Keratinocyte (primary cell): ENCODE results near the gene LHFPL2. TPM values are rescaled to one million over a fixed set of nuclear protein-coding genes. Genes with fewer than 3 reads are reported as not detected.

Source experiments
- DNase-seq: peaks from one replicate; pipeline ENCODE4 v3.0.0-alpha.2; 2011; ENCODE audit warnings: low read depth, missing footprints, low spot score
- FAIRE-seq: peaks from 2 replicates; lab custom pipeline; 2011; peaks lifted over from hg19 to GRCh38; lab: Jason Lieb, UNC
- H2AFZ ChIP-seq: 2 replicates; pipeline ENCODE4 v1.6.0; 2012; ENCODE audit warnings: low read length, control low read depth, inconsistent platforms; ENCODE audit not compliant: control insufficient read depth
- H3K27ac ChIP-seq: 2 replicates; pipeline ENCODE4 v1.5.1; 2011; ENCODE audit warnings: low read length; ENCODE audit not compliant: control insufficient read depth, insufficient read depth
- H3K27me3 ChIP-seq: 3 replicates; pipeline ENCODE4 v1.6.0; 2011; ENCODE audit warnings: low read length; ENCODE audit not compliant: control insufficient read depth, insufficient read depth; ENCODE audit errors: extremely low read depth
- H3K36me3 ChIP-seq, 2 experiments: 2 replicates in 1 of 2; 3 replicates in 1 of 2; pipeline ENCODE4 v1.5.1; 2011; ENCODE audit warnings: low read length in 2 of 2, mild to moderate bottlenecking in 1 of 2; ENCODE audit not compliant: control insufficient read depth in 2 of 2, insufficient read depth in 2 of 2; ENCODE audit errors: extremely low read depth in 1 of 2
- H3K4me1 ChIP-seq: 3 replicates; pipeline ENCODE4 v1.5.1; 2011; ENCODE audit warnings: low read length; ENCODE audit not compliant: control insufficient read depth, insufficient read depth; ENCODE audit errors: extremely low read depth
- H3K4me2 ChIP-seq: 3 replicates; pipeline ENCODE4 v1.6.0; 2011; ENCODE audit warnings: low read depth, low read length; ENCODE audit not compliant: control insufficient read depth, insufficient read depth; ENCODE audit errors: extremely low read depth
- H3K4me3 ChIP-seq, 3 experiments: fragments of 200-600 bp in 1 of 3; sonication (generic) in 1 of 3; 2 replicates in 2 of 3; 3 replicates in 1 of 3; pipeline ENCODE4 v1.5.1; 2011 to 2016; ENCODE audit warnings: low read length in 3 of 3, mild to moderate bottlenecking in 3 of 3, control low read depth in 2 of 3, inconsistent platforms in 1 of 3, low read depth in 1 of 3, mixed read lengths in 1 of 3, mixed run types in 1 of 3, moderate library complexity in 1 of 3; ENCODE audit not compliant: control insufficient read depth in 2 of 3, insufficient read depth in 2 of 3; ENCODE audit errors: extremely low read depth in 1 of 3
- H3K79me2 ChIP-seq: 2 replicates; pipeline ENCODE4 v1.6.0; 2012; ENCODE audit warnings: low read length; ENCODE audit not compliant: control insufficient read depth, insufficient read depth
- H3K9ac ChIP-seq: 3 replicates; pipeline ENCODE4 v1.6.0; 2011; ENCODE audit warnings: low read length; ENCODE audit not compliant: control insufficient read depth, insufficient read depth; ENCODE audit errors: extremely low read depth
- H3K9me1 ChIP-seq: 3 replicates; pipeline ENCODE4 v1.6.0; 2011; ENCODE audit warnings: low read length; ENCODE audit not compliant: control insufficient read depth, insufficient read depth; ENCODE audit errors: extremely low read depth
- H3K9me3 ChIP-seq: 2 replicates; pipeline ENCODE4 v1.5.1; 2012; ENCODE audit warnings: low read depth, low read length; ENCODE audit not compliant: control insufficient read depth
- H4K20me1 ChIP-seq: 3 replicates; pipeline ENCODE4 v1.6.0; 2011; ENCODE audit warnings: low read length; ENCODE audit not compliant: control insufficient read depth, insufficient read depth; ENCODE audit errors: extremely low read depth
- CTCF ChIP-seq, 3 experiments: IDR thresholded peaks in 1 of 3; conservative IDR thresholded peaks in 1 of 3; optimal IDR thresholded peaks in 1 of 3; 2 replicates in 2 of 3; 3 replicates in 1 of 3; pipeline versions ENCODE3 to v1.5.1; 2011; ENCODE audit warnings: low read length in 3 of 3, mild to moderate bottlenecking in 3 of 3, moderate library complexity in 2 of 3, control low read depth in 1 of 3, inconsistent platforms in 1 of 3; ENCODE audit not compliant: insufficient read depth in 2 of 3; ENCODE audit errors: extremely low read depth in 1 of 3
- EZH2 ChIP-seq: IDR thresholded peaks from one replicate; pipeline ENCODE4 v1.6.1; 2012; ENCODE audit warnings: inconsistent platforms, mild to moderate bottlenecking, low read length, moderate library complexity
- dilution Hi-C: fragments of 300-500 bp; cut with MboI; formaldehyde crosslinking; loops from one replicate; pipeline ENCODE4 v1.7.0; 2020; ENCODE audit warnings: low sequenced_read_pairs; ENCODE audit not compliant: extremely low pct_ligation_motif_present
- polyA plus RNA-seq, 5 experiments: library from polyadenylated mRNA; depleted of rRNA in 3 of 5; stranded (reverse) in 3 of 5; stranded (forward) in 1 of 5; unstranded in 1 of 5; fragments of >200 nt; gene quantifications; 1 replicate in 1 of 5; 2 replicates in 3 of 5; 3 replicates in 1 of 5; pipeline versions ENCODE4 v1.2.1 to v1.2.3, GENCODE V29; 2011 to 2012; ENCODE audit warnings: missing spikeins in 2 of 5, low read depth in 1 of 5, low replicate concordance in 1 of 5

The LHFPL2 gene
- polyA plus RNA-seq, 1 donor (not counting 4 experiments of a cell fraction or from before 2014, with no cell fraction given) = 11.4 TPM

- Histone ChIP-seq H2AFZ (no peak overlapping the region), H3K9me1 (no peaks in the 10 kb centered on the region), H4K20me1 (no peaks in the 10 kb centered on the region), H3K4me2 (no peak overlapping the region), H3K9me3 (no peaks in the 10 kb centered on the region), H3K9ac (no peak overlapping the region), H3K27me3 (no peaks in the 10 kb centered on the region), H3K4me1 (peaks cover 5% of the 10 kb centered on the region), H3K4me3 (no peak overlapping the region), H3K79me2 (no peaks in the 10 kb centered on the region), H3K36me3 (peaks cover 11 to 18% of the 10 kb centered on the region in 2 experiments), H3K27ac (no peak overlapping the region)
- FAIRE-seq (peak; percentile 56), DNase-seq (no peak)
- dilution Hi-C loops = no loop called here
- TF ChIP-seq CTCF (optimal IDR thresholded peaks at IDR 0.05 in 1 of 3, IDR thresholded peaks at IDR 0.05 in 1 of 3, conservative IDR thresholded peaks at IDR 0.05 in 1 of 3; ENCODE audit: extremely low read depth in 1 of 3, insufficient read depth in 2 of 3, low read length in 3 of 3) (no peak), EZH2 (no peak)
Observed at GRCh38 chr5:78483809-78484521, 164.6 kb downstream of the LHFPL2 start.

GRCh38 chr5:78482948-78483347 is 165.6 kb downstream of the LHFPL2 start:
- FAIRE-seq = no peak
- Histone ChIP-seq H3K79me2 (no peaks in the 10 kb centered on the region), H3K4me3 (no peak overlapping the region), H3K27ac (no peak overlapping the region), H3K9ac (no peak overlapping the region), H2AFZ (no peak overlapping the region), H3K9me3 (no peaks in the 10 kb centered on the region), H3K4me1 (peaks cover 5% of the 10 kb centered on the region), H4K20me1 (no peaks in the 10 kb centered on the region), H3K4me2 (no peak overlapping the region), H3K9me1 (no peaks in the 10 kb centered on the region), H3K36me3 (peaks cover 3 to 11% of the 10 kb centered on the region in 2 experiments), H3K27me3 (no peaks in the 10 kb centered on the region)
- dilution Hi-C loops = no loop called here
- TF ChIP-seq EZH2 = no peak
- TF ChIP-seq CTCF (optimal IDR thresholded peaks at IDR 0.05 in 1 of 3, IDR thresholded peaks at IDR 0.05 in 1 of 3, conservative IDR thresholded peaks at IDR 0.05 in 1 of 3; ENCODE audit: extremely low read depth in 1 of 3, insufficient read depth in 2 of 3, low read length in 3 of 3) = no peak
- DNase-seq = no peak
